HL-60 (cell line): ENCODE measurements around the gene CSNK1G1.
A peak's percentile ranks its signal among the peaks of the same experiment; 100 is the strongest.

ENCODE experiments used
- DNase-seq, 2 experiments: peaks; one replicate each; pipeline ENCODE4 v3.0.0-alpha.2; 2010 to 2020; ENCODE audit warnings: low read depth in 1 of 2, low spot score in 1 of 2
- H3K27ac ChIP-seq: fragments of 250-450 bp; sonication (Bioruptor Pico); replicated peaks from 2 replicates; pipeline ENCODE4 v1.5.1; 2020; ENCODE audit warnings: mild to moderate bottlenecking, moderate library complexity
- H3K27me3 ChIP-seq: fragments of 250-450 bp; sonication (Bioruptor Pico); 2 replicates; pipeline ENCODE4 v1.5.1; 2021; ENCODE audit warnings: mild to moderate bottlenecking, moderate library complexity; ENCODE audit not compliant: insufficient read depth, poor library complexity, severe bottlenecking
- H3K4me3 ChIP-seq: replicated peaks from 2 replicates; pipeline ENCODE4 v1.5.1; 2011; ENCODE audit warnings: mild to moderate bottlenecking, control low read depth, low read length; ENCODE audit not compliant: insufficient read depth
- CTCF ChIP-seq: IDR thresholded peaks from one replicate; pipeline ENCODE4 v1.5.1; 2011; ENCODE audit warnings: low read length, control low read depth, inconsistent platforms; ENCODE audit not compliant: insufficient read depth
- GABPA ChIP-seq: IDR thresholded peaks from 2 replicates; pipeline ENCODE4 v1.6.1; 2012; ENCODE audit warnings: low read depth
- POLR2AphosphoS5 ChIP-seq: IDR thresholded peaks from 2 replicates; pipeline ENCODE4 v1.6.1; 2012; ENCODE audit warnings: low read depth
- SPI1 ChIP-seq: IDR thresholded peaks from 2 replicates; pipeline ENCODE4 v1.6.1; 2012; ENCODE audit warnings: low read depth, mild to moderate bottlenecking, borderline replicate concordance
- TF ChIP-seq, protein P1 (sequence below): IDR thresholded peaks from 2 replicates; pipeline ENCODE4 v1.6.1; 2012; ENCODE audit warnings: low read depth; ENCODE audit not compliant: insufficient replicate concordance

The CSNK1G1 gene

DNA sequence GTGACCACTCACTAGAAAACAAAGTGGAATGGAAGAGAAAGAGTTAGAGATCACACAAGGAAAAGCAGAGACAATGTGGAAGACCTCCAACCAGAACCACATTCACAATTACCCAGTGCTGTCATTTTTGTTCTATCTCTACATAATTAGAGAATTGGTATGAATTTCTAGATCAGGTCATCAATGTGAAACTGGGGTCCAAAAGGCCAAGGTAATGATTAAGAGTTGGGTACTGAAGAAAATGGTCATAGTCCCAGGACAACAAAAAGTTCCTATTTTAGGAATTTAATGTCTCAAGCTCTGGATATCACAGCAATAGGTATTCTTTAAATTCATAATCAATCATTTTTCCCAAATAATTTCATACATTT lies 108.5 kb downstream of the CSNK1G1 start:
- DNase-seq, result no peak
- no peaks in the 10 kb centered on the region for H3K27me3 ChIP-seq
- no peak for TF ChIP-seq SPI1
- no peak for TF ChIP-seq CTCF
- no peak for TF ChIP-seq POLR2AphosphoS5
- TF ChIP-seq, protein P1, sequence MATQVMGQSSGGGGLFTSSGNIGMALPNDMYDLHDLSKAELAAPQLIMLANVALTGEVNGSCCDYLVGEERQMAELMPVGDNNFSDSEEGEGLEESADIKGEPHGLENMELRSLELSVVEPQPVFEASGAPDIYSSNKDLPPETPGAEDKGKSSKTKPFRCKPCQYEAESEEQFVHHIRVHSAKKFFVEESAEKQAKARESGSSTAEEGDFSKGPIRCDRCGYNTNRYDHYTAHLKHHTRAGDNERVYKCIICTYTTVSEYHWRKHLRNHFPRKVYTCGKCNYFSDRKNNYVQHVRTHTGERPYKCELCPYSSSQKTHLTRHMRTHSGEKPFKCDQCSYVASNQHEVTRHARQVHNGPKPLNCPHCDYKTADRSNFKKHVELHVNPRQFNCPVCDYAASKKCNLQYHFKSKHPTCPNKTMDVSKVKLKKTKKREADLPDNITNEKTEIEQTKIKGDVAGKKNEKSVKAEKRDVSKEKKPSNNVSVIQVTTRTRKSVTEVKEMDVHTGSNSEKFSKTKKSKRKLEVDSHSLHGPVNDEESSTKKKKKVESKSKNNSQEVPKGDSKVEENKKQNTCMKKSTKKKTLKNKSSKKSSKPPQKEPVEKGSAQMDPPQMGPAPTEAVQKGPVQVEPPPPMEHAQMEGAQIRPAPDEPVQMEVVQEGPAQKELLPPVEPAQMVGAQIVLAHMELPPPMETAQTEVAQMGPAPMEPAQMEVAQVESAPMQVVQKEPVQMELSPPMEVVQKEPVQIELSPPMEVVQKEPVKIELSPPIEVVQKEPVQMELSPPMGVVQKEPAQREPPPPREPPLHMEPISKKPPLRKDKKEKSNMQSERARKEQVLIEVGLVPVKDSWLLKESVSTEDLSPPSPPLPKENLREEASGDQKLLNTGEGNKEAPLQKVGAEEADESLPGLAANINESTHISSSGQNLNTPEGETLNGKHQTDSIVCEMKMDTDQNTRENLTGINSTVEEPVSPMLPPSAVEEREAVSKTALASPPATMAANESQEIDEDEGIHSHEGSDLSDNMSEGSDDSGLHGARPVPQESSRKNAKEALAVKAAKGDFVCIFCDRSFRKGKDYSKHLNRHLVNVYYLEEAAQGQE, result no peak
- TF ChIP-seq GABPA, result no peak
- H3K27ac ChIP-seq, result peak overlapping the region; percentile 52
- no peak overlapping the region for H3K4me3 ChIP-seq

- peak; percentile 48 to 68 for DNase-seq
Observed at GRCh38 chr15:64246364-64247189, 109.4 kb downstream of the CSNK1G1 start.

DNA sequence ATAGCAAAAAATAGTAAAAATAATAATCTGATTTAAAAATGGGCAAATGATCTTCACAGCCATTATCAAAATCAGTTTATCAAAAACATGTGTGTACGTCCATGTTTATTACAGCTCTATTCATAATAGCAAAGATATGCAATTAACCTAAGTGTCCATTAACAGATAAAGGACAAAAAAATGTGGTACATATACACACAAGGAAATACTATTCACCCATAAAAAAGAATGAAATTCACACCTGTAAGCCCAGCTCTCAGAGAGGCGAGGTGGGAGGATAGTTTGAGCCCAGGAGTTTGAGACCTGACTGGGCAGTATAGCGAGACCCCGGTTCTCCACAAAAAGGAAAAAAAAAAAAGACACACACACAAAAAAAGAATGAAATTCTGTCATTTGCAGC lies 110.6 kb downstream of the CSNK1G1 start:
- no peaks in the 10 kb centered on the region for H3K27me3 ChIP-seq
- DNase-seq, result no peak

More at GRCh38 chr15:64246364-64247189, 109.4 kb downstream of the CSNK1G1 start:
- Histone ChIP-seq H3K27ac (peak overlapping the region; percentile 52), H3K4me3 (no peak overlapping the region), H3K27me3 (no peaks in the 10 kb centered on the region)
- no peak for TF ChIP-seq POLR2AphosphoS5
- no peak for TF ChIP-seq CTCF
- TF ChIP-seq SPI1, result no peak
- TF ChIP-seq, protein P1, result no peak
- TF ChIP-seq GABPA, result no peak

More for the DNA sequence above, 110.6 kb downstream of the CSNK1G1 start:
- no peak overlapping the region for H3K27ac ChIP-seq
- TF ChIP-seq, protein P1, result no peak
- H3K4me3 ChIP-seq, result no peak overlapping the region
